Lung (tissue), 12 donors: ENCODE measurements around the gene CACNA1E. TPM values are rescaled to one million over a fixed set of nuclear protein-coding genes. Genes with fewer than 3 reads are reported as not detected.

Experiments used
- ATAC-seq: fragments of 200-7000 bp; cut with Tn5 transposase; one replicate; pipeline ENCODE4 v1.9.1; 2020; ENCODE audit warnings: moderate number of reproducible peaks; ENCODE audit not compliant: insufficient read depth, low FRiP score
- DNase-seq, 3 donors: peaks; one replicate each; pipeline ENCODE4 v3.0.0-alpha.2; 2013 to 2017
- H3K27ac ChIP-seq, 2 donors: one replicate each; pipeline ENCODE4 v1.5.1; 2013; ENCODE audit warnings: mild to moderate bottlenecking in 2 of 2, moderate library complexity in 2 of 2, control low read depth in 1 of 2, inconsistent platforms in 1 of 2, low read depth in 1 of 2, low read length in 1 of 2
- H3K27me3 ChIP-seq, 3 donors: one replicate each; pipeline ENCODE4 v1.5.1; 2013; ENCODE audit warnings: low read length in 2 of 3; ENCODE audit not compliant: control insufficient read depth in 3 of 3, insufficient read depth in 3 of 3
- H3K36me3 ChIP-seq, 4 donors: one replicate each; pipeline ENCODE4 v1.5.1; 2013; ENCODE audit warnings: low read length in 4 of 4, mild to moderate bottlenecking in 1 of 4, moderate library complexity in 1 of 4; ENCODE audit not compliant: control insufficient read depth in 4 of 4, insufficient read depth in 4 of 4
- H3K4me1 ChIP-seq, 5 donors: one replicate each; pipeline ENCODE4 v1.5.1; 2013; ENCODE audit warnings: low read length in 5 of 5, mild to moderate bottlenecking in 2 of 5, moderate library complexity in 1 of 5; ENCODE audit not compliant: control insufficient read depth in 5 of 5, insufficient read depth in 5 of 5
- H3K4me3 ChIP-seq: one replicate; pipeline ENCODE4 v1.5.1; 2013; ENCODE audit warnings: mild to moderate bottlenecking, control low read depth, moderate library complexity
- H3K9ac ChIP-seq, 2 donors: one replicate each; pipeline ENCODE4 v1.5.1; 2013; ENCODE audit warnings: low read length in 2 of 2, control low read depth in 1 of 2; ENCODE audit not compliant: insufficient read depth in 1 of 2
- H3K9me3 ChIP-seq, 4 donors: one replicate each; pipeline ENCODE4 v1.5.1; 2013; ENCODE audit warnings: low read length in 3 of 4, mild to moderate bottlenecking in 1 of 4, moderate library complexity in 1 of 4; ENCODE audit not compliant: control insufficient read depth in 4 of 4, insufficient read depth in 3 of 4
- CTCF ChIP-seq: IDR thresholded peaks from 2 replicates; pipeline ENCODE4 v1.5.1; 2012; ENCODE audit warnings: mild to moderate bottlenecking; ENCODE audit errors: control extremely low read depth, extremely low read depth
- WGBS, 2 donors: extraction: QIAGEN DNeasy Blood & Tissue Kit; methylation state at CpG; one replicate each; pipeline ENCODE4 v1.1.7; 2013; 5-methylcytosine and 5-hydroxymethylcytosine counted together
- polyA plus RNA-seq, 2 donors: library from polyadenylated mRNA; stranded (reverse); fragments of 200-250 nt; gene quantifications; one replicate each; pipeline ENCODE4 v1.2.1, GENCODE V29; 2013
- total RNA-seq, 2 donors: library from RNA; depleted of rRNA in 1 of 2; stranded (reverse); fragments of >200 nt in 1 of 2; gene quantifications; one replicate each; pipeline ENCODE4 v1.2.1, GENCODE V29; 2014 to 2021
- donor health status: control.
- donor health status: control.
- donor health status: Bipolar disorder and iron deficiency.
- donor health status: healthy.
- donor health status: DM: yes; HTN: yes; CAD: no.

CACNA1E gene
- total and polyA plus RNA-seq, 4 donors: 0.02 to 1.4 (median 0.80) TPM

GRCh38 chr1:181646710-181647109 is 163.4 kb downstream of the CACNA1E start:
- WGBS, 2 donors: 87 to 95% methylated on average over 8 of the region's 8 CpGs
- no peak for DNase-seq

DNA sequence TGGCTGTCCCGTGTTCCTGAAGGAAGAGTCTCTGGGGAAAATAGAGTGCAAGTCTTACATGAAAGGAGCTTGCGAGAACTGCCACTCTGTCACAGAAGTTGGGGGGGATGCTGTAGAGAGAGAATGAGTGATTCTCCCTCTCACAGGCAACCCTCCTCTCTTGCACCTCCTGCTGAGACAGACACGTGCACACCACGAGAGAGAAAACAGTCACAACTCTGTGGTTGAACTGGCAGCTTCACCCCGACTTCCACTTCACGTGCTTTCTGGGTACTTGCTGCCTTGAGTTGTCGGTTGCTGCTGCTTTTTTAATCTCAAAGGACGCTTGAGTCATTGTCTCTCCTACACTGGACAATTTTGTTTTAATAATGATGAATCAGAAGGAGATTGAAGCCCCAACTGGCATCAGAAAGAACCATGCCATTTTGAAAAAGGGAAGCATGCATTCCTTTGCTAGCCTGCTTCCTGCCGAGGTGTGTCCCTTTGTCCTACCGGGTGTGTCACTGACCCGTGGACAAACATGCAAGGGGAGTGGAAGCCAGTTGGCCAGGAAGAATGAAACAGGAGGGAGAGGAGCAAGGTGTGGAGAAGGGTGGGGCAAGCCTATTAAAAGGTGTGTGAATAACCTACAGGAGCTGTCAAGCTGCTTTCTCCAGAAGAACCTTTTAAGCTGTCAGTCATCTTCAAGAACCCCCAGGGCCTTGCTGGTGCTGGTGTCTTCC is 164.2 kb downstream of the CACNA1E start:
- Histone ChIP-seq H3K4me1 (no peaks in the 10 kb centered on the region), H3K36me3 (no peaks in the 10 kb centered on the region), H3K9me3 (no peaks in the 10 kb centered on the region), H3K27ac (no peak overlapping the region), H3K4me3 (no peak overlapping the region), H3K9ac (no peak overlapping the region), H3K27me3 (peaks cover 0 to 6% (median 0%) of the 10 kb centered on the region in 3 donors)
- no peak for TF ChIP-seq CTCF
- WGBS, 2 donors: 45 to 53% methylated on average over 11 of the region's 11 CpGs
- ATAC-seq (no peak), DNase-seq (no peak)

More at GRCh38 chr1:181646710-181647109, 163.4 kb downstream of the CACNA1E start:
- H3K4me1 ChIP-seq: no peaks in the 10 kb centered on the region
- H3K27me3 ChIP-seq: peaks cover 0 to 6% (median 0%) of the 10 kb centered on the region in 3 donors
- no peaks in the 10 kb centered on the region for H3K9me3 ChIP-seq
- H3K36me3 ChIP-seq: no peaks in the 10 kb centered on the region
- no peak for ATAC-seq
- H3K27ac ChIP-seq: no peak overlapping the region
- H3K9ac ChIP-seq: no peak overlapping the region
- no peak for TF ChIP-seq CTCF
- H3K4me3 ChIP-seq: no peak overlapping the region

DNA sequence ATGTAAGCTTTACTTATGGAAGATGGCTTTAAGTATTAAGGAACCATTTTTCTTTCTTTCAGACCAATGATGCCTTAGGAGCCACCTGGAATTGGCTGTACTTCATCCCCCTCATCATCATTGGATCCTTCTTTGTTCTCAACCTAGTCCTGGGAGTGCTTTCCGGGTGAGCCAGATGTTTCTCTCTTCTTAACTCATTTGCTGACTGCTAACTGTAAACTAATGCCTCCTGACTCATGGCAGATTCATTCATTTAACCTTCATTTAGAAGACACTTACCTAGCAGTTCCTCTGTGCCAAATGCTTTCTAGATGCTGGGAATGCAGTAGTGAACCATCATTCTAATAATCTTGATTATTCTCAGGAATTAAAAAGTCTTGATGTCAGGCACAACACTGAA is 168.0 kb downstream of the CACNA1E start:
- no peaks in the 10 kb centered on the region for H3K4me1 ChIP-seq
- WGBS, 2 donors: 75 to 81% methylated on average over 1 of the region's 1 CpG
- DNase-seq: no peak
- no peak overlapping the region for H3K27ac ChIP-seq
- TF ChIP-seq CTCF: no peak
- ATAC-seq: no peak
- H3K27me3 ChIP-seq: peaks cover 0 to 4% (median 0%) of the 10 kb centered on the region in 3 donors
- no peaks in the 10 kb centered on the region for H3K36me3 ChIP-seq
- no peaks in the 10 kb centered on the region for H3K9me3 ChIP-seq
- no peak overlapping the region for H3K9ac ChIP-seq
- no peak overlapping the region for H3K4me3 ChIP-seq
